ENCODE results near the gene FUT8. TPM values are rescaled to one million over a fixed set of nuclear protein-coding genes. Genes with fewer than 3 reads are reported as not detected.

FUT8 gene
- total RNA-seq, 1 donor from 2014 or later: 44.3 TPM

GRCh38 chr14:65788876-65789275 lies 376.3 kb downstream of the FUT8 start:
- TF ChIP-seq CTCF (IDR thresholded peaks at IDR 0.05; ENCODE audit: insufficient read depth, low read length, poor library complexity, severe bottlenecking): no peak
- no peak overlapping the region for H3K4me3 ChIP-seq (ENCODE audit: low read depth, low read length)
- H3K36me3 ChIP-seq (ENCODE audit: control insufficient read depth, insufficient read depth, low read length): no peaks in the 10 kb centered on the region
- H3K27me3 ChIP-seq (ENCODE audit: control insufficient read depth, insufficient read depth, low read length): no peaks in the 10 kb centered on the region
- no peak for DNase-seq (ENCODE audit: low read depth)

- no peak for TF ChIP-seq CTCF (IDR thresholded peaks at IDR 0.05; ENCODE audit: insufficient read depth, low read length, poor library complexity, severe bottlenecking)
Observed at GRCh38 chr14:65789363-65789762, 376.8 kb downstream of the FUT8 start.

GRCh38 chr14:65790172-65790815 lies 377.8 kb downstream of the FUT8 start:
- Histone ChIP-seq H3K27me3 (ENCODE audit: control insufficient read depth, insufficient read depth, low read length) (no peaks in the 10 kb centered on the region), H3K36me3 (ENCODE audit: control insufficient read depth, insufficient read depth, low read length) (no peaks in the 10 kb centered on the region), H3K4me3 (ENCODE audit: low read depth, low read length) (no peak overlapping the region)
- DNase-seq (ENCODE audit: low read depth): no peak
- no peak for TF ChIP-seq CTCF (IDR thresholded peaks at IDR 0.05; ENCODE audit: insufficient read depth, low read length, poor library complexity, severe bottlenecking)

More at GRCh38 chr14:65789363-65789762, 376.8 kb downstream of the FUT8 start:
- no peaks in the 10 kb centered on the region for H3K36me3 ChIP-seq (ENCODE audit: control insufficient read depth, insufficient read depth, low read length)
- no peaks in the 10 kb centered on the region for H3K27me3 ChIP-seq (ENCODE audit: control insufficient read depth, insufficient read depth, low read length)
- H3K4me3 ChIP-seq (ENCODE audit: low read depth, low read length): no peak overlapping the region
- no peak for DNase-seq (ENCODE audit: low read depth)

- no peak for TF ChIP-seq CTCF (IDR thresholded peaks at IDR 0.05; ENCODE audit: insufficient read depth, low read length, poor library complexity, severe bottlenecking)
- DNase-seq (ENCODE audit: low read depth): peak; percentile 16
- H3K36me3 ChIP-seq (ENCODE audit: control insufficient read depth, insufficient read depth, low read length): no peaks in the 10 kb centered on the region
- H3K27me3 ChIP-seq (ENCODE audit: control insufficient read depth, insufficient read depth, low read length): no peaks in the 10 kb centered on the region
- H3K4me3 ChIP-seq (ENCODE audit: low read depth, low read length): no peak overlapping the region
Observed at GRCh38 chr14:65791191-65791981, 378.9 kb downstream of the FUT8 start.

GRCh38 chr14:65792208-65792905 lies 379.8 kb downstream of the FUT8 start:
- Histone ChIP-seq H3K27me3 (ENCODE audit: control insufficient read depth, insufficient read depth, low read length) (no peaks in the 10 kb centered on the region), H3K36me3 (ENCODE audit: control insufficient read depth, insufficient read depth, low read length) (no peaks in the 10 kb centered on the region), H3K4me3 (ENCODE audit: low read depth, low read length) (no peak overlapping the region)
- no peak for TF ChIP-seq CTCF (IDR thresholded peaks at IDR 0.05; ENCODE audit: insufficient read depth, low read length, poor library complexity, severe bottlenecking)
- DNase-seq (ENCODE audit: low read depth): peak; percentile 58
